Measurements from ENCODE around the gene SINHCAF. TPM values are rescaled to one million over a fixed set of nuclear protein-coding genes. Genes with fewer than 3 reads are reported as not detected.

SINHCAF gene
- total RNA-seq, 4 donors from 2014 or later, result 47.8 to 86.1 (median 66.3) TPM

- DNase-seq (ENCODE audit: low spot score in 2 of 2), result no peak
- Histone ChIP-seq H3K36me3 (no peaks in the 10 kb centered on the region), H3K9me3 (no peaks in the 10 kb centered on the region), H3K27ac (no peak overlapping the region), H3K4me3 (no peak overlapping the region), H3K4me1 (no peaks in the 10 kb centered on the region), H3K27me3 (no peaks in the 10 kb centered on the region)
- TF ChIP-seq CTCF (IDR thresholded peaks at IDR 0.05) (no peak), POLR2A (IDR thresholded peaks at IDR 0.05) (no peak), POLR2AphosphoS5 (IDR thresholded peaks at IDR 0.05) (no peak), EP300 (IDR thresholded peaks at IDR 0.05) (no peak)
- WGBS, result 78% methylated on average over 1 of the region's 1 CpG
These were observed 16.3 kb upstream of the SINHCAF start for GRCh38 chr12:31342286-31342685.

GRCh38 chr12:31339831-31340622 lies 14.1 kb upstream of the SINHCAF start:
- WGBS, result 73% methylated on average over 10 of the region's 10 CpGs
- H3K9me3 ChIP-seq, result no peaks in the 10 kb centered on the region
- no peaks in the 10 kb centered on the region for H3K27me3 ChIP-seq
- H3K36me3 ChIP-seq, result no peaks in the 10 kb centered on the region
- H3K27ac ChIP-seq, result no peak overlapping the region
- no peak for DNase-seq (ENCODE audit: low spot score in 2 of 2)
- TF ChIP-seq CTCF (IDR thresholded peaks at IDR 0.05), result no peak
- TF ChIP-seq EP300 (IDR thresholded peaks at IDR 0.05), result no peak
- H3K4me3 ChIP-seq, result no peak overlapping the region
- no peaks in the 10 kb centered on the region for H3K4me1 ChIP-seq

GRCh38 chr12:31337952-31338351 lies 12.0 kb upstream of the SINHCAF start:
- Histone ChIP-seq H3K36me3 (no peaks in the 10 kb centered on the region), H3K9me3 (no peaks in the 10 kb centered on the region), H3K4me3 (no peak overlapping the region), H3K4me1 (no peaks in the 10 kb centered on the region), H3K27me3 (no peaks in the 10 kb centered on the region), H3K27ac (no peak overlapping the region)
- DNase-seq (ENCODE audit: low spot score in 2 of 2), result no peak
- TF ChIP-seq POLR2A (IDR thresholded peaks at IDR 0.05), result no peak
- TF ChIP-seq EP300 (IDR thresholded peaks at IDR 0.05), result no peak
- no peak for TF ChIP-seq CTCF (IDR thresholded peaks at IDR 0.05)
- no peak for TF ChIP-seq POLR2AphosphoS5 (IDR thresholded peaks at IDR 0.05)
- WGBS, result 68% methylated on average over 4 of the region's 4 CpGs

GRCh38 chr12:31331242-31331641 lies 5.3 kb upstream of the SINHCAF start:
- no peak for TF ChIP-seq POLR2AphosphoS5 (IDR thresholded peaks at IDR 0.05)
- no peak for TF ChIP-seq CTCF (IDR thresholded peaks at IDR 0.05)
- no peak for TF ChIP-seq EP300 (IDR thresholded peaks at IDR 0.05)
- no peak for TF ChIP-seq POLR2A (IDR thresholded peaks at IDR 0.05)
- DNase-seq (ENCODE audit: low spot score in 2 of 2), result no peak
- Histone ChIP-seq H3K27ac (no peak overlapping the region), H3K4me3 (no peak overlapping the region), H3K9me3 (no peaks in the 10 kb centered on the region), H3K36me3 (no peaks in the 10 kb centered on the region), H3K4me1 (peaks cover 8% of the 10 kb centered on the region), H3K27me3 (no peaks in the 10 kb centered on the region)
- WGBS, result 65% methylated on average over 4 of the region's 4 CpGs

- H3K36me3 ChIP-seq, result no peaks in the 10 kb centered on the region
- no peaks in the 10 kb centered on the region for H3K9me3 ChIP-seq
- H3K27me3 ChIP-seq, result no peaks in the 10 kb centered on the region
- TF ChIP-seq CTCF (IDR thresholded peaks at IDR 0.05), result no peak
- TF ChIP-seq POLR2A (IDR thresholded peaks at IDR 0.05), result no peak
- no peak for TF ChIP-seq POLR2AphosphoS5 (IDR thresholded peaks at IDR 0.05)
- TF ChIP-seq EP300 (IDR thresholded peaks at IDR 0.05), result no peak
- H3K4me3 ChIP-seq, result peak overlapping the region; percentile 91
- 44% methylated on average over 20 of the region's 20 CpGs for WGBS
- DNase-seq (ENCODE audit: low spot score in 2 of 2), result no peak
- peaks cover 22% of the 10 kb centered on the region for H3K4me1 ChIP-seq
- peak overlapping the region; percentile 94 for H3K27ac ChIP-seq
These were observed 1.0 kb upstream of the SINHCAF start for GRCh38 chr12:31326736-31327659.
